ENCODE measurements around the gene KIF25.

Gene KIF25, protein sequence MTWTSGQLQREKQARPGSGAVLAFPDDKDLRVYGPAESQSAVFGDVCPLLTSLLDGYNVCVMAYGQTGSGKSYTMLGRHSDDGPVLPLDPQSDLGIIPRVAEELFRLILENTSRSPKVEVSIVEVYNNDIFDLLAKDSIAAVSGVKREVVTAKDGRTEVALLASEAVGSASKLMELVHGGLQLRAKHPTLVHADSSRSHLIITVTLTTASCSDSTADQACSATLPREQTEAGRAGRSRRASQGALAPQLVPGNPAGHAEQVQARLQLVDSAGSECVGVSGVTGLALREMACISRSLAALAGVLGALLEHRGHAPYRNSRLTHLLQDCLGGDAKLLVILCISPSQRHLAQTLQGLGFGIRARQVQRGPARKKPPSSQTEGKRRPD

DNA sequence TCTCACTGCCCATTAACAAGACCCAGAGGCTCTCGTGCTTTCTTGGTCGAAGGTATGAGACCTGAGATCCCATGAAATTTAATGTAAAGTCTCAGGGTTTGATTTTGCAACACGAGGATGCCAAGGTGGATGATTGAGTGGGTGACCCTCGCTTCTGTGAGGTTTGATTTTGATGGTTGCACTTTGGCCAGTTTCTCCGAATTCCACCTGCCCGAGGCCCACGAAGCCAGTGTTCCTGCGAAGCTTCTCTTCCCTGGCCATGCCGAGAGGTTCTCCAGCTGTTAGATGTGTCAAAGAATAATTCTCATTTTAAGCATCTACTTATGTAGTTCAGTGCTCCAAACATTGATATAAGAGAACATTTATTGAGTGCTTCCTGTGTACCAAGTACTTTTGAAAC is at the start of gene KIF25:
TSS of gene KIF25 (plus strand) at position 30 of the 400 bp plus-strand sequence. CDS start 31,915 bp downstream, outside the sequence.
- DNase-seq: no peak

GRCh38 chr6:167947716-167948115 is 49.8 kb upstream of the KIF25 start:
- DNase-seq: no peak

DNA sequence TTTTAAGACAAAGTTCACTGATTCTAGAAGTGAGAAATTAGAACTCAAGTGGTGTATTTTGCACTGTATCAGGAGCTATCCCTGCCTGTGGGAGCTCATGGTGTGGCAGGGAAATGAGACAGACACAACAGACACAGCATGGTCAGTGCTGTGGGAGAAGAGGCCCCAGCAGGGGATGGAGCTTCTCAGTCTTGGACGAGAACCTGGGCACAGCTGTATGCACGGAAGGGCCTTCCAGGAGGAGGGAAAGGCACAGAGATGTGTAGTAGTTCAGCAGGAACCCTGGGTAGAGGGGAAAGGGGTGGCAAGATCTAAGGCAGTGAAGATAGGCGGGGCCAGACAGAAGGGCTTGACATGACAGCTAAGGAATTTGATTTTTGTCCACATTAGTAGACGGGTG is 48.8 kb upstream of the KIF25 start:
- no peak for DNase-seq

DNA sequence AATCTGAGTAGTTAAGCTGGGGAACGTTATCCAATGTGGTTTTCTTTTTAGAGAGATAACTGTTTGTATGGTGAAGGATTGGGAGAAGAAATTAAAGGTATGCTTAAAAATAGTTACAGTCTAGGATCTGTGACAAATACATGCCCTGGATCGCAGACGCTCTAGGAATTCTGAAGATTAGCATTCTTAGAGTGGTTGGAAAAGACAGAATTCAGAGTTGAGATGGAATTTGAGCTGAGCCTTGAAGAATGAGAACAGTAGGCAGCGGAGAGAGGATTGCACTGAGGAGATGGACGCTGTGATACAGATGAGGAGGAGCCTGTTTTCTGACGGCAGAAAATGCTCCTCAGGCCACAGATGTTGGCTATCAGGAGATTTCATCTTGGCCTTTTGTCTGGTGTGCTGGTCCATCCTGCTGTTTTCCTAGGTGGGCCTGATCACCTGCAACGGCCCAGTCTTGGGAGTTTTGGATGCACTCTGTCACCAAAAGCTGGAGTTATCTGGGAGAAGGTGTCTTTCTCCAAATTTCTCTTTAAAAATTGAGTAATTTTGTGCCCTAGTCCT is 48.3 kb upstream of the KIF25 start:
- DNase-seq: no peak

- no peak for DNase-seq
These were observed 45.5 kb upstream of the KIF25 start for GRCh38 chr6:167951781-167952511.

DNA sequence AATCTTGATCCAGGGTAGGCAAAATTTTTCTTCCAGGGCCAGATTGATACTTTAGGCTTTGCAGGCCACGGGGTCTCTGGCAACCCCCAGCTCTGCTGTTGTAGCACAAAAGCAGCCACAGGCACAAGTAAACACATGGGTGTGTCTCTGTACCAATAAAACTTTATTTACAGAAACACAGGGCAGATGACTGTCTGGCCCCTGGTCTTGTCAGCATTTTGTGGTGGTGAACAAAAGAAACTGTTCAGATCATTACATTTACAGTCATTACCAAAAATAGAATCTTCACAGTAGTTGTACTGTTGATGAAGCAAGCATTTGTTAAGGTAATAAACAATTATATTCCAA is 45.0 kb upstream of the KIF25 start:
- no peak for DNase-seq

GRCh38 chr6:167953551-167953950 is 43.9 kb upstream of the KIF25 start:
- no peak for DNase-seq

DNA sequence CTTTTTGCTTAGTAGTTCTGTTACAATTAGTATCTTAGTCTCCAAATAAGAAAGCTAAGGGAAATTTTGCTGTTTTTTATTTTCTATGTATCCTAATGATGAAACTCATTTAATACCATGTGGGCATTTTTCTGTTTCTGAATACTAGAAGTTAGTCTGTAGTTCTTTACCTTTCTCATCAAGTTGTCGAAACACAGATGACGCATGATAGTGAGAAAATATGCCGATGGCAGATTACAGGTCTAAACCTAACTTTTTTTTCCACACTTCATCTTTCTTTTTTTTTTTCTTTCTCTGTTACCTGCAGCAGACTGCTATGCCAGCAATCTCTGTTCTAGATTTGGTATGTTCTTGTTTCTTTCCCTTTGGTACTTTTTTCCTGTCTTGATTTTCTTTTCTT is 43.3 kb upstream of the KIF25 start:
- DNase-seq: no peak

GRCh38 chr6:167956491-167956890 is 41.0 kb upstream of the KIF25 start:
- DNase-seq: no peak

GRCh38 chr6:167956983-167957492 is 40.4 kb upstream of the KIF25 start:
- no peak for DNase-seq

GRCh38 chr6:167957626-167958025 is 39.8 kb upstream of the KIF25 start:
- no peak for DNase-seq

DNA sequence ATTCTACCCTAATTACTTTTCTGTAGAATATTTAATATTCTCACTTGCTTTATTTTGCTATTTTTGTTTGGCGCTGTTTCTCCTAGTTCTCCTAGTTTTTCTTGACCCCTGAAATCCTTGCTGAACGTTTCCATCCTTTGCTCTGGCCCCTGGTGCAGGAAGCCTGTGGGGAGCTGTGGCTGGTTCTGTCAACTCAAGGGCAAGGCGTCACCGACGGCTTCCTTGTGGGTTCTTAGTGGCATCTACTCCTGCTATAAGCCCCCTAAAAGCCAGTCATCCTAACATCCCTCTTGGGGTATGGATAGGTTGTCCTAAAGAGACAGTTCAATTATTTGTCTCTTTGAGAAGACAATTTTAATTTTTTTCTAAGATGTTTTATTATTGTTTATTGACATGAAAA is 36.9 kb upstream of the KIF25 start:
- DNase-seq: no peak

DNA sequence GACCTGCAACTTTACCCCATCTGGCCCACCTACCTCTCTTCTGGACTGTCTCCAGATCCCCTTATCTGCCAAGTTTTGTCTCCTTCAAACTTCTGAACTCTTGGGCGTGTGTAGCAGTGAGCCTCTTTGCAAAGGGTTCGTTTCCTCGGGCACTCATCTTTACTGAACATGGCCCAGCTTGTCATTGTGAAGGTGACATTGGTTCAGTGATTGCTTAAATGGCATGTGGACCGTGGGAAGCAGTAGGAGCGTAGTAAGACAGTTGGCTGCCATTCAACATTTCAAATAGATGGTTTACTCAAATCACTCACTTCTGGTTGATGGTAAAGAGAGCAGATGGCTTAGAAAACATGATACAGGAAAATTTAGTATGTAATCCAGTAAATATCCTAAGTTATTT is 34.8 kb upstream of the KIF25 start:
- DNase-seq: no peak

DNA sequence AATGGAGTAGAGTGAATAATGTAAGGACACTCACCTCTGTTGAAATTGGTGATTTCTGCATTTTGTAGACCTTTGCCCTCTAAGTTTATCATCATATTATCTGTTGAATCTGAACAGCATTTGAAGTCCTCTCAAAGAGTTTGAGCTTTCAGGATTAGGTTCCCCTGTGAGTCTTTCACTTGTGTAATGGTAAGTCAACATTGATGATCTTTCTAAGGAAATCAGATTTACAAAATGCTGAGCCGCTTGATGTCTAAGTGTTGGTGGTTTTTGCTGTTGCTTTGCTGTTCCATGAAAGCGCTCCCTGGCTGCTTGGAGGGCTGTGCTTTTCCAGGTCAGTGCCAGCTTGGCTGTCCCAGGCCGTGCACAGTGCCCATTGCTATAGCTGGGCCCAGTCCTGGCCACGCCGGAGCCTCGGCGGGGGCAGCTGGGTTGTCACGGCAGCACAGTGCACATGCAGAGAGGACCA is 33.8 kb upstream of the KIF25 start:
- no peak for DNase-seq

DNA sequence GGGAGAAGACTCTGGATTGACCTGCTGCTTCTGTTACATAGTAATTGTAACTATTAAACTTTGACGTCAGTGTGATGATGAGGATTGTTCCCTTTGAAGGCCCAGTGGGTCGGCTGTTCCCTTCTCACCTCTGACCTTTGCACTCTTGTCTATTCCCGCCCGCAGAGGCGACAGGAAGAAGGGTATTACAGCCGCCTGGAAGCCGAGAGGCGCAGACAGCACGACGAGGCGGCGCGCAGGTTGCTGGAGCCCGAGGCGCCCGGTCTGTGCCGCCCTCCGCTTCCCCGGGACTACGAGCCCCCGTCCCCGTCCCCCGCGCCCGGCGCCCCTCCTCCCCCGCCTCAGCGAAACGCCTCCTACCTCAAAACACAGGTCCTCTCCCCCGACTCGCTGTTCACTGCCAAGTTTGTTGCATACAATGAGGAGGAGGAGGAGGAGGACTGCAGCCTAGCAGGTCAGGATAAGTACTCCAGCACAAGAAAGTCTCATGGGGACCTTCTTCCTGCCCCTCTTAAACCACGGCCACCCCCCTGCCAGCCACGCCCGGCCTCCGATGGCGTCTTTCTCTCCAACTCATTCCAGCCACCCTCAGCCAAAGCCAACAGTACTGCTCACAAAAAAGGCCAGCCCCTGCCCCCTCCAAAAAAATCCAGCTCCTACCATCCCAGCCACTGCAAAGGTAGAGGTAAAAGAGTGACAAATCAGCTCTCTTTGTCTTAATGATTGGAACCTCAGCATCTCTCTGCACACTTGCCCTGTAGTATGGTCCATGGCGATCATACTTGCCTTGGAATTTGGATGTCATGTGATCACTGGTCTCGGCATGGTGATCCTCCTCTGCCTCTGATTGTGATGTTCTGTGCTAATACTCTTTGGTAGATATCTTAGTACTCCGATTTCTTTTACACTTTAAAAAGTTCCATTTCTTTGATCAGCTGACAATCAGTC is 31.6 kb upstream of the KIF25 start:
- no peak for DNase-seq

GRCh38 chr6:167966540-167966905 is 30.9 kb upstream of the KIF25 start:
- DNase-seq: no peak

DNA sequence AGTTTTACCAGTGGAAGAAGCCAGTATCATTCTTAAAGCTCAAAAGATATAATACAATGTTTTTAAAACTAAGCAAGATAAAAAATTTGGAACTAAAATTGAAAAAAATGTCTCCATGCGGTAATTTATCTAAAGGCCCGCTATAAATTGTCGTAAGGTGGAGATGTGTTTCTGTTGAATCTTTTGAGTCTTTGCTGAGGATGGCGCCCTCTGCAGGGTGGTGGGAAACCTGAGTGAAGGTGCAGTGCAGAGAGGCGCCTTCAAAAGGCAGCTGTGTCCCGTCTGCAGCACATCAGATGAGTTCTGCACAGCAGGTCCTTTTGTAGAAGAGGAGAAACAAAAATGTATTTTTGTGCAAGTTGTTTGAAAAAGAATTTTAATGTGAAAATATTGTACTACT is 29.4 kb upstream of the KIF25 start:
- peak; percentile 33 for DNase-seq

- DNase-seq: no peak
These were observed 27.2 kb upstream of the KIF25 start for GRCh38 chr6:167970230-167970629.

DNA sequence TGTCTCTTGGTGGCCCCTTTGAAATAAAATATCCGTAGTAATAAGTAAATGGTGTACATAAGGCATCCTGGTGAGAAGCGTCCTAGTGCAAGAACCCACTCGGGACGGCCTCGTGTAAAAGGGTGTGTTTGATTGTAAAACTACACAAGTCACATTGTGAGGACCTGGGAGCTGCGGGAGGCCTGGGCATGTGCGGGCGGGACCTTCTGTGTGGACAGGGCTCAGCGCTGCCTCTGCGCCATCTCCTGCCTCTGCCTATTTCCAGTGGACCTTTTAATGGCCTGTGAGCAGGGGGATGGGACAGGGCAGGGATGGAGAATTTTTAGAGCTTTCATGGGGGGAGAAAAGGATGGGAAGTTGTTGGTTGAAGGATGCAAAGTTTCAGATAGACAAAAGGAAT is 25.3 kb upstream of the KIF25 start:
- DNase-seq: no peak

DNA sequence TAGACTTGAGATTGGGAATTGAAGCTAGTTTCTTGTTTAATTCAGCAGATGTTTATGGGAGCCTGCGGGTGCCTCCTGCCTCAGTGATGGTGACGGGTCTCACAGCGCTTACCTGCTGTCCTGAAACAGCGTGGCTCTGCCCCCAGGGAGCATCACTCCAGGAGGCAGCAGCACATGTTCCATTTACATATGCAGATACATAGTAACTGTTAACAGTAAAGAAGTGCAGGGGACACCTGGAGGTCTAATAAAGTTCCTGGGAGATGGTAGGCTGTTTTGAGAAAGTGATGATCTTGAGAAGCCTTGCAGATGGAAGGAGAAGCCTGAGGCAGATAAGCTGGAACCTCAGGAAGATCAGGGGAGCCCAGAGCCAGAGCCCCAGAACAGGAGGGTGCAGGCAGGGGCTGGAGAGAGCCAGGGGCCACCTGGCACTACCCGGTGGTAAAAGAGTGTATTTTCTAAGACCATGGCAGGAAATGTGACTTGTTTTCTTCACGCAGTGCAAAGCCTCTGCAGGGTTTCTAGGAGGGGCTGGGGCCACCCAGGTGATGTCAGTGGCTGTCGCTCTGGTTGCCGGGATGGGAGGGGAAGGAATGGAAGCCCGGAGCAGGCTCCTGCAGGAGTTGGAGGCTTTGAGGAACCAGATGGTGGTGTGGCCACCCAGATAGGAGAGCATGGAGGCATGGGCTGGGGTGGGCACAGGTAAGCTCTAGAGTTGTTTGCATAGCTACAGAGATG is 24.2 kb upstream of the KIF25 start:
- no peak for DNase-seq

- no peak for DNase-seq
These were observed 22.7 kb upstream of the KIF25 start for GRCh38 chr6:167974640-167975344.

All from activated CD4-positive, alpha-beta T cell treated with anti-CD3 and anti-CD28 coated beads, Interleukin-2, amount 50 U/mL, for 16 hours (primary cell).